Kidney (tissue), 14 donors: ENCODE results near the gene NLGN1. TPM values are rescaled to one million over a fixed set of nuclear protein-coding genes. Genes with fewer than 3 reads are reported as not detected.

Source experiments
- DNase-seq, 5 donors: peaks; one replicate each; pipeline ENCODE4 v3.0.0-alpha.2; 2013 to 2020
- FAIRE-seq: peaks from 2 replicates; lab custom pipeline; 2012; peaks lifted over from hg19 to GRCh38; lab: Jason Lieb, UNC
- H3K27ac ChIP-seq, 2 donors: one replicate each; pipeline ENCODE4 v1.7.0; 2013; ENCODE audit warnings: low read depth in 2 of 2, low read length in 2 of 2, inconsistent platforms in 1 of 2
- H3K27me3 ChIP-seq: one replicate; pipeline ENCODE4 v1.7.1; 2013; ENCODE audit warnings: low read length, inconsistent platforms; ENCODE audit not compliant: control insufficient read depth, insufficient read depth
- H3K36me3 ChIP-seq, 3 donors: one replicate each; pipeline versions ENCODE4 v1.7.0 to v1.7.1; 2013; ENCODE audit warnings: low read length in 3 of 3, control low read depth in 1 of 3, inconsistent platforms in 1 of 3; ENCODE audit not compliant: insufficient read depth in 3 of 3, control insufficient read depth in 2 of 3
- H3K4me1 ChIP-seq, 3 donors: one replicate each; pipeline versions ENCODE4 v1.7.0 to v1.7.1; 2013; ENCODE audit warnings: low read length in 3 of 3, inconsistent platforms in 1 of 3, low read depth in 1 of 3; ENCODE audit not compliant: control insufficient read depth in 2 of 3, insufficient read depth in 2 of 3
- H3K4me3 ChIP-seq, 3 donors: one replicate each; pipeline versions ENCODE4 v1.7.0 to v1.8.1; 2013; ENCODE audit warnings: low read length in 3 of 3, control low read depth in 1 of 3, inconsistent platforms in 1 of 3
- H3K9ac ChIP-seq, 3 donors: one replicate each; pipeline versions ENCODE4 v1.7.0 to v1.7.1; 2013; ENCODE audit warnings: low read length in 3 of 3, control low read depth in 1 of 3, inconsistent platforms in 1 of 3
- H3K9me3 ChIP-seq, 3 donors: one replicate each; pipeline versions ENCODE4 v1.7.0 to v1.7.1; 2013; ENCODE audit warnings: low read length in 3 of 3, control low read depth in 1 of 3, inconsistent platforms in 1 of 3; ENCODE audit not compliant: control insufficient read depth in 2 of 3, insufficient read depth in 1 of 3
- CTCF ChIP-seq: IDR thresholded peaks from 3 replicates; pipeline ENCODE4 v1.5.1; 2012; ENCODE audit warnings: mild to moderate bottlenecking, moderate library complexity, borderline replicate concordance; ENCODE audit not compliant: insufficient read depth; ENCODE audit errors: extremely low read depth
- intact Hi-C: fragments of 100-400 bp; cut with DNase I; formaldehyde crosslinking; loops from one replicate; pipeline ENCODE4 v1.11.1; 2022
- polyA plus RNA-seq: library from polyadenylated mRNA; stranded (reverse); fragments of 350-450 nt; fragmentation: Illumina TruSeq; extraction: RNeasy Lipid Tissue Mini Kit (QIAGEN cat#74804); gene quantifications from one replicate; pipeline ENCODE4 v1.2.3, GENCODE V29; 2014; ENCODE audit warnings: low read depth, low replicate concordance; ENCODE audit not compliant: insufficient read depth
- total RNA-seq: library from RNA; stranded (reverse); fragmentation: NEBNext Ultra II Directional; extraction: Animal tissue kit (Norgen Biotek cat#: 25700); gene quantifications from one replicate; pipeline ENCODE4 v1.2.1, GENCODE V29; 2021
- donor health status: control.
- donor health status: control.
- donor health status: control.
- donor health status: control.
- donor health status: control.
- donor health status: DM: yes; HTN: yes; CAD: no.
- donor health status: Normal renal cell carcinoma (clear cell type).

Gene NLGN1
- total and polyA plus RNA-seq, 2 donors from 2014 or later: 0.49 to 19.4 TPM

GRCh38 chr3:173762501-173762900 is 365.0 kb downstream of the NLGN1 start:
- H3K27ac ChIP-seq: no peak overlapping the region
- no peak for TF ChIP-seq CTCF
- no peaks in the 10 kb centered on the region for H3K9me3 ChIP-seq
- H3K36me3 ChIP-seq: no peaks in the 10 kb centered on the region
- DNase-seq: no peak
- intact Hi-C loops: no loop called here
- H3K4me3 ChIP-seq: no peak overlapping the region
- no peak for FAIRE-seq
- H3K27me3 ChIP-seq: no peaks in the 10 kb centered on the region
- H3K9ac ChIP-seq: no peak overlapping the region
- no peaks in the 10 kb centered on the region for H3K4me1 ChIP-seq

- DNase-seq: no peak
- FAIRE-seq: no peak
- Histone ChIP-seq H3K4me3 (no peak overlapping the region), H3K9ac (no peak overlapping the region), H3K9me3 (no peaks in the 10 kb centered on the region), H3K36me3 (no peaks in the 10 kb centered on the region), H3K27me3 (no peaks in the 10 kb centered on the region), H3K27ac (no peak overlapping the region), H3K4me1 (peaks cover 0 to 5% (median 0%) of the 10 kb centered on the region in 3 donors)
- intact Hi-C loops: no loop called here
- TF ChIP-seq CTCF: no peak
Observed at GRCh38 chr3:173770011-173770410, 372.5 kb downstream of the NLGN1 start.

- intact Hi-C loops: no loop called here
- DNase-seq: no peak
- Histone ChIP-seq H3K4me1 (peaks cover 0 to 5% (median 0%) of the 10 kb centered on the region in 3 donors), H3K27me3 (no peaks in the 10 kb centered on the region), H3K27ac (no peak overlapping the region), H3K4me3 (no peak overlapping the region), H3K36me3 (no peaks in the 10 kb centered on the region), H3K9me3 (no peaks in the 10 kb centered on the region), H3K9ac (no peak overlapping the region)
- no peak for FAIRE-seq
- TF ChIP-seq CTCF: no peak
Observed at GRCh38 chr3:173770796-173771573, 373.4 kb downstream of the NLGN1 start.
